Measurements from ENCODE around the gene MAP3K14.

The MAP3K14 gene

DNA sequence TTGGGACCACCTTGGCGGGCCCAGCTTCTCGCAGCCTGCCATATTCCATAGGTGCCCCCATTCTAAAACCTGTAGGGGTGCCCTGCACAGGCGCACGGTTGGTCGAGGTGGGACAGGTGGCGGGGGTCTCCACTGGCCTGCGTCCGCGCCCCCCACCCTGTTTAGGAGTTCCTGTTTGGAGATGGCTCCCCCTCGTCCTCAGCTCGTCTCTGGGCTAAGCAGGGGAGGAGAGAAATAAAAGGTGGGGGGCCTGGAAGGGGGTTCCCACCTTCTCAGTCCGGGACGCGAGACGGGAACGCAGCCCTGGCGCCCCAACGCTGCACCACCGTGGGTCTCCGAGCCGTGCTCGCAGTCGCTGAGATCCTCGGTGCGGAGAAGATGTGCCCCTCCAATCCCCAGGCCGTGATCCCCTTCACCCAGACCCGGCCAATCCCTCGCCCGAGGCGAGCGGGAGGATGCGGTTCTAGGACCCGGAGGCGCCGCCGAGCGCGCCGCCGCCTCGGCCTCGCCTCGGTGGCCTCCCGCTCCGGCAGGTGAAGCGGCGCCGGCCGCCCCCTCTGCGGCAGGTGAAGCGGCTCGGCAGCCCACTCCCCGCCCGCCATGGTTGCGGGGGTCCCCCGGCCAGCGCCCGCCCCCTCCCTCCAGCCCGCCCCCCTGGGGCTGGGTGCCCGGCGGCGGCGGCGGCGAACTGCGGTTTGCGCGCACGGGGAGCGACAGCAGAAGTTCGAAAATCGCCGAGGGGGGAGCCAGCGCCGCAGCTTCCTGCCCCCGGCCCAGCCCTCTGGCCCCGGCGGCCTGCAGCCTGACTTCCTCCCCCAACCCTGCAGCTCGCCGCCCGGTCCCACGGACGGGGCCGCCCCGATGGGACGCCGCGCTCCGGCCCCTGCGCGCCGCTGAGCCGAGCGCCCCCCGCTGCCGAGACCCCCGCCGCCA, 95.5 kb downstream of the MAP3K14 start, which contains the start of gene FMNL1:
FMNL1 (plus strand) TSS at position 805 of the 933 bp plus-strand sequence. CDS start 240 bp downstream, outside the sequence.
- in situ Hi-C loops (cut with HindIII; ENCODE audit: low sequenced_read_pairs), result no loop called here
- TF ChIP-seq, protein P1, sequence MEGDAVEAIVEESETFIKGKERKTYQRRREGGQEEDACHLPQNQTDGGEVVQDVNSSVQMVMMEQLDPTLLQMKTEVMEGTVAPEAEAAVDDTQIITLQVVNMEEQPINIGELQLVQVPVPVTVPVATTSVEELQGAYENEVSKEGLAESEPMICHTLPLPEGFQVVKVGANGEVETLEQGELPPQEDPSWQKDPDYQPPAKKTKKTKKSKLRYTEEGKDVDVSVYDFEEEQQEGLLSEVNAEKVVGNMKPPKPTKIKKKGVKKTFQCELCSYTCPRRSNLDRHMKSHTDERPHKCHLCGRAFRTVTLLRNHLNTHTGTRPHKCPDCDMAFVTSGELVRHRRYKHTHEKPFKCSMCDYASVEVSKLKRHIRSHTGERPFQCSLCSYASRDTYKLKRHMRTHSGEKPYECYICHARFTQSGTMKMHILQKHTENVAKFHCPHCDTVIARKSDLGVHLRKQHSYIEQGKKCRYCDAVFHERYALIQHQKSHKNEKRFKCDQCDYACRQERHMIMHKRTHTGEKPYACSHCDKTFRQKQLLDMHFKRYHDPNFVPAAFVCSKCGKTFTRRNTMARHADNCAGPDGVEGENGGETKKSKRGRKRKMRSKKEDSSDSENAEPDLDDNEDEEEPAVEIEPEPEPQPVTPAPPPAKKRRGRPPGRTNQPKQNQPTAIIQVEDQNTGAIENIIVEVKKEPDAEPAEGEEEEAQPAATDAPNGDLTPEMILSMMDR (IDR thresholded peaks at IDR 0.05; ENCODE audit: low read depth, low read length), result no peak
- H3K4me3 ChIP-seq (ENCODE audit: low read depth, low read length), result peak within 1 kb of the TSS; percentile 29
- DNase-seq (ENCODE audit: low read depth, low spot score), result no peak

DNA sequence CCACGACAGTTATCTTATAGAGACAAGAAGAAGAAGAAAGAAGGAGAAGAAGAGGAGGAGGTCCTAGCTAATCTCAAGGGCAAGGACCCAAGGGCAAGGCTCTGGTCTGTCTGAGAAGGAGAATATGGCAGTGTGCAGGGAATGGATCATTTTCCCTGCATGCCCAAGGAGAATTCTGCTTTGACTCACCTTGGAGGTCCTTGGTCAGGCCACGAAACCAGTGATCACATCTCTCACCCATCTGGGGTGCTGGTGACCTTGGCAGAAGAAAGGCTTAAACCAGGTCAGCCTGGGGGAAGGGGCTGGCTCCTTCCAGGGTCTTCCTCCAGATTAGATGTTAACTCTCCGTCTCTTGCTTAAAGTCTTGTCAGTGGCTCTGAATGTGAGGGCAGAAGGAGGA, 96.7 kb downstream of the MAP3K14 start:
- in situ Hi-C loops (cut with HindIII; ENCODE audit: low sequenced_read_pairs), result no loop called here
- H3K4me3 ChIP-seq (ENCODE audit: low read depth, low read length), result no peak overlapping the region

DNA sequence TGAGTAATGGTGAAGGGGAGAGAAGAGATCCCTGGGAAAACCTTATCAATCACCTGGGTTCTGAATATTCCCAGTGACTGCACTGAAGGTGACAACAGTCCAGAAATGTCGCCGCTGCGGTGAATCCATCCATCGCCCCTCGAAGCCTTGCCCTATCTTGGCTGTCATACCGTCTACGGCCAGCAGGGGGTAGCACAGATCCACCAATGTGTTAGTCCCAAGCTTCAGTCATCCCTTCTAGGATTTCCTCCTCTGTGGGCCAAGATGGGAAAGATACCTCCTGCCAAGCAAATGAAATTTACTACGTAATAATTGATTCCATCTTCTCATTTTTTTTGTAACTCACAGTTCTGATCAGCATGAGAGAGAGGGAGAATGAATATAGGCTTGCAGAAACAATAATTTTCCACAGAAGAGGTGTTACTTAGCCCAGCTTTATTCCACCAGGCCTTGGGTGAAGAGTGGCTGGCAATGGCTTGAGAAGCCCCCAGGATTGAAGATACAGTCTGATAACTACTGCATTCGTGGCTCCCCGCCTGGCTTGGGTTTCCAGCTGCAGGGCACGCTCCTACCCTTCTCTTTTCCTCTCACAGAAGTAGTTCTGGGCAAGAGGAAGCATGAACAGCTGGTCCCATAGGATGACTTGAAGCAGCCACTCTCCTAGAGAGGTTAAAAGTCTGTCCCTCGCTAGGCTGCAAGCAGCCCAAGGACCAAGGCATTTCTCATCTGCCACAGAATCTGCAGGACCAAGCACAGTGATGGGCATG, 97.7 kb downstream of the MAP3K14 start:
- TF ChIP-seq, protein P1 (IDR thresholded peaks at IDR 0.05; ENCODE audit: low read depth, low read length), result peak; percentile 92
- in situ Hi-C loops (cut with HindIII; ENCODE audit: low sequenced_read_pairs), result no loop called here
- H3K4me3 ChIP-seq (ENCODE audit: low read depth, low read length), result no peak overlapping the region
- DNase-seq (ENCODE audit: low read depth, low spot score), result peak; percentile 71

More for the DNA sequence above, 96.7 kb downstream of the MAP3K14 start:
- TF ChIP-seq, protein P1 (IDR thresholded peaks at IDR 0.05; ENCODE audit: low read depth, low read length), result no peak
- DNase-seq (ENCODE audit: low read depth, low spot score), result no peak
